ENCODE data around the gene TMEM208. TPM values are rescaled to one million over a fixed set of nuclear protein-coding genes. Genes with fewer than 3 reads are reported as not detected.
A peak's percentile ranks its signal among the peaks of the same experiment; 100 is the strongest.

TMEM208 gene
- total RNA-seq, 1 donor from 2014 or later = 36.5 TPM

DNA sequence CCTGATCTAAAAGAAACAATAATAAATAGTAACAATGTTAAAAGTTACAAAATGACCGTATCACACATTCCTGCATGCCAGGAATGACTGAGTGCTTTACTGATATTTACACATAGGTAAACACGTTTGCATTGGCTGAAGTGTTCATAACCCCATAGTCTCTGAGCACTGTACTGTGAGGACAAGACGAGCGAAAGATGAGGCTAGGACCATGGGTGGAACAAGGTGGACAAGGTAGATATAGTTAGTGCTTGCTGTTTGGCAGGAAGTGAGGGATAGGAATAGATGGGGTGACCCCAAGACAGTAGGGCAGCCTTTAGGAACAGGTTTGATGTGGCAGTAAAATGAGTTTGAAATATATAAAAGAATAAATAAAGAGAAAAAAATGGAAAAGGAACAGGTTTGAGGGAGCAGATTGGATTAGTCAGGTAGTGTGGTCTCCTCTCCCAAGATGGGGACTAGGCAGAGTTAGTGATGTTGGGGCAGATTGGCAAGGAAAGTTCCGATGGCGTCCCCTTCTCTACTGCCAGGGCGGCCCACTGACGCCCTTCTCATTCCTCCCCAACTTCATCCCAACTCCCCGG is 35.4 kb upstream of the TMEM208 start:
- DNase-seq (ENCODE audit: low spot score) = no peak

- DNase-seq (ENCODE audit: low spot score) = peak; percentile 96
Measured at GRCh38 chr16:67191995-67192681, 34.8 kb upstream of the TMEM208 start, which contains the start of gene E2F4. Gene E2F4 (plus strand): TSS chr16:67192155. CDS start chr16:67192228, 73 bp downstream.

DNA sequence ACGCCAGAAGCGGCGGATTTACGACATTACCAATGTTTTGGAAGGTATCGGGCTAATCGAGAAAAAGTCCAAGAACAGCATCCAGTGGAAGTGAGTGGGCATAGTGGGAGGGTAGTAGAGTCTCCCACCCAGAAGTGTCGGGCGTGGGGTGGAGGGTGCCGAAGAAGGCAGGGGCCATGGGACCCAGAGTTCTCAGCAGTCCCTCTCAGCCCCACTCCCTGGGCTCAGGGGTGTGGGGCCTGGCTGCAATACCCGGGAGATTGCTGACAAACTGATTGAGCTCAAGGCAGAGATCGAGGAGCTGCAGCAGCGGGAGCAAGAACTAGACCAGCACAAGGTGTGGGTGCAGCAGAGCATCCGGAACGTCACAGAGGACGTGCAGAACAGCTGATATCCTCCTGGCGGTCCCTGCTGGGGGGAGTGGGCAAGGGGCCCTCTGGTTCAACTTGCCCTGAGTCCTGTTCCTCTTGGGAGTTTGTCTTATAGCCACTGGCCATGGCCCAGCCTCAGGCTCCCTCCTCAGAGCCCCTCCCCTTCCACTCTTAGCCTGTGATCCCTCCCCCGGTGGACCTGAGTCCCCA is 34.1 kb upstream of the TMEM208 start:
- no peak for DNase-seq (ENCODE audit: low spot score)

- no peak for DNase-seq (ENCODE audit: low spot score)
Measured at GRCh38 chr16:67193536-67193935, 33.4 kb upstream of the TMEM208 start.

DNA sequence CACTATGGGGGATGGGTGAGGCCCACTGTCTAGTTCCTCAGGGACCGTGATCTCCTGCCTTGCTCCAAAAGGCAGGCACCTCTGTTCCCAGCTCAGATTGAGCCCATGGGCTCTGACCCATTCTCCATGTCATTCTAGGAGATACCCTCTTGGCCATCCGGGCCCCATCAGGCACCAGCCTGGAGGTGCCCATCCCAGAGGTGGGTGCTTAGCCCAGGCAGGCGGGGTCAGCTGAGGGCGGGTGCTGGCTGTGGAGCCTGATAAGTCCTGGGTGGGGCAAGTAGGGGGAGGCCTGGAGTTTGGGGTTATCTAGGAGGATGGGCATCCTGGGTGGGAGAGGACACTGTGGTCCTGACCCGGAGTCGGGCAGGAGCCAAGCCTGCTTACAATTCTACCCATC is 32.7 kb upstream of the TMEM208 start:
- no peak for DNase-seq (ENCODE audit: low spot score)

GRCh38 chr16:67195676-67196075 is 31.3 kb upstream of the TMEM208 start:
- DNase-seq (ENCODE audit: low spot score) = no peak

GRCh38 chr16:67196881-67197280 is 30.0 kb upstream of the TMEM208 start:
- no peak for DNase-seq (ENCODE audit: low spot score)

- no peak for DNase-seq (ENCODE audit: low spot score)
Measured at GRCh38 chr16:67197704-67198103, 29.2 kb upstream of the TMEM208 start.

DNA sequence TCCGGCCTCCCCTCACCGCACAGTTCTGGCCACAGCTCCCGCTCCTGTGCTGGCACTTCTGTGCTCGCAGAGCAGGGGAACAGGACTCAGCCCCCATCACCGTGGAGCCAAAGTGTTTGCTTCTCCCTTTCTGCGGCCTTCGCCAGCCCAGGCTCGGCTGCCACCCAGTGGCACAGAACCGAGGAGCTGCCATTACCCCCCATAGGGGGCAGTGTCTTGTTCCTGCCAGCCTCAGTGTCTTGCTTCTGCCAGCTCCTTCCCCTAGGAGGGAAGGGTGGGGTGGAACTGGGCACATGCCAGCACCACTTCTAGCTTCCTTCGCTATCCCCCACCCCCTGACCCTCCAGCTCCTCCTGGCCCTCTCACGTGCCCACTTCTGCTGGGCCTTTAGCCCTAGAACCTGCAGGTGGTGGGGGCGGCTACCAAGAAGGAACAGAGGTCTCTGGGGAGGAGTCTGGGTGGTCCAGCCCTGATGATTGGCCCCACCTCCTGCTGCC is 28.6 kb upstream of the TMEM208 start:
- no peak for DNase-seq (ENCODE audit: low spot score)

DNA sequence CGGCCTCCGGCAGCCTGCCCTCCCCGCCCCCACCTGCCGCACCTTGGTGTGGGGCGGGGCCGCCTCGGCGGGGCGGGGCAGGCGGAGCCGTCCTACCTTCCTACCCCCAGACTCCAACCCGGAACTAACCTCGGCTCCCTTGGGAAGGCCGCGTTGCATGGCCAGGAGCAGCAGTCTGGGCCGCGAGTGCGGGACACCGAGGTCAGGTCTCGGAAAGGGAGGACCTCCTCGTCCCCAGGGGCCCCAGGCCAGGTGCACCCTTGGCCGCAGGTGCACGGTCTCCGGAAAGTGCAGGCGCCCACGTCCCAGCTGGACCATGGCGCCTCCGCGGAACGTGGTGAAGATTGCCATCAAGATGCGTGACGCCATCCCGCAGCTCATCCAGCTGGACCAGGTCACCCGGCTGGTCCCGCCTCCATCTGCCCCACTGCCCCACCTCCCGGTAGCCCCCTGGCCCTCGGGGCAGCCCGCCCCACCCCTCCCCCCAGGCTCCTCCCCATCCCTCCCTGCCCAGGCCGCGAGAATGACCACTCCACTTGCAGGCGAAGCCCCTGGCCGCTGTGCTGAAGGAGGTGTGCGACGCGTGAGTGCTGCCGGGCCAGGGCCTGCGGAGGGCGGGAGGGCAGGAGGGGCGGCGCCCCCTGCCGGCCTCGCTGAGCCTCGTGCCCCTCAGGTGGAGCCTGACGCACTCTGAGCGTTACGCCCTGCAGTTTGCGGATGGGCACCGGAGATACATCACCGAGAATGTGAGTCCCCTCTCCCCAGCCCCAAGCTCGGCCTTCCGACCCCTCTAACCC is 27.7 kb upstream of the TMEM208 start, which contains the start of gene ELMO3:
Gene ELMO3 (plus strand): TSS at position 121 of the 797 bp plus-strand sequence. CDS start 196 bp downstream, at position 317.
- no peak for DNase-seq (ENCODE audit: low spot score)

DNA sequence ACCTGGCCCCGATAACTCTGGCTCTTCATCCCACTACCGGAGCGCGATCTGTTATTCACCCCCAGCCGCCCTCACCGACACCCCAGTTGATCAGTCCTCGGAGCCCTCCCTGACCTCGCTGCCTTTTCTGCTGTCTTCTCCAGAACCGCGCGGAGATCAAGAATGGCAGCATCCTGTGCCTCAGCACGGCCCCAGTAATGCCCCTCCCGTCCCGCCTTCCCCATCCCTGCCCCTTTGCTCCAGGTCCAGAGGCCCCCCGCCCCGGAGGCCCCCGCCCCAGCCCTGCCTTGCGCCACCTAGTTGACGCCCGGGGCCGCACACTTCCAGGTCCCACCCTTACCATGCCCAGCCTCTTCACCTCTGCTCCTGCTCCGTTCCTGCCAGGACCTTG is 27.1 kb upstream of the TMEM208 start:
- DNase-seq (ENCODE audit: low spot score) = no peak

GRCh38 chr16:67200491-67200890 is 26.4 kb upstream of the TMEM208 start:
- no peak for DNase-seq (ENCODE audit: low spot score)

DNA sequence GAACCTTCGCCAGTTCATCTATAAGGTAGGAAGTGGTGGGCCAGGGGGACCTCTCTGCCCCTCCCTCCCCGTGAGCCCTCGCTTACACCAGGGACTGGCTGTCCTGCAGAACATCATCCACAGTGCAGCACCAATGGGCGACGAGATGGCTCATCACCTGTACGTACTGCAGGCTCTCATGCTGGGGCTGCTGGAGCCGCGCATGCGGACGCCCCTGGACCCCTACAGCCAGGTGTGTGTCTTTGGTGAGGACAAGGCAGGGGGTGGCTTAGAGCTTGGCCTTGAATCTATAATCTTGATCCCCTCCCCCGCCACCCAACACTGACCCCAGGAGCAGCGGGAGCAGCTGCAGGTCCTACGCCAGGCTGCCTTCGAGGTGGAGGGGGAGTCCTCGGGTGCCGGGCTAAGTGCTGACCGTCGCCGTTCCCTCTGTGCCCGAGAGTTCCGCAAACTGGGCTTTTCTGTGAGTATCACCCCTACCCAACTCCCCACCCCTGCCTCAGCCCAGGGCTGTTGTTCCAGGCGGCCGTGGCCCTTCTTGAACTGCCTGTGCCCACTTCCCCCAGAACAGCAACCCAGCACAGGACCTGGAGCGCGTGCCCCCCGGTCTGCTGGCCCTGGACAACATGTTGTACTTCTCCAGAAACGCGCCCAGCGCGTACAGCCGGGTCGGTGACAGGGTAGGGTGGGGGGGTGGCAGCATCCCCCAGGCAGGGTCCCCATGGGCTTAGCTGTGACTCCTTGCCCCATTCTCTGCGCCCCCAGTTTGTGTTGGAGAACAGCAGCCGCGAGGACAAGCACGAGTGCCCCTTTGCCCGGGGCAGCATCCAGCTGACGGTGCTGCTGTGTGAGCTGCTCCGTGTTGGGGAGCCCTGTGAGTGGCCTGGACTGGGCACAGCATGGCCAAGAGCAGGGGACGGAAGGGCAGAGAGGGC is 25.3 kb upstream of the TMEM208 start:
- DNase-seq (ENCODE audit: low spot score) = no peak

GRCh38 chr16:67202426-67202825 is 24.5 kb upstream of the TMEM208 start:
- DNase-seq (ENCODE audit: low spot score) = no peak

DNA sequence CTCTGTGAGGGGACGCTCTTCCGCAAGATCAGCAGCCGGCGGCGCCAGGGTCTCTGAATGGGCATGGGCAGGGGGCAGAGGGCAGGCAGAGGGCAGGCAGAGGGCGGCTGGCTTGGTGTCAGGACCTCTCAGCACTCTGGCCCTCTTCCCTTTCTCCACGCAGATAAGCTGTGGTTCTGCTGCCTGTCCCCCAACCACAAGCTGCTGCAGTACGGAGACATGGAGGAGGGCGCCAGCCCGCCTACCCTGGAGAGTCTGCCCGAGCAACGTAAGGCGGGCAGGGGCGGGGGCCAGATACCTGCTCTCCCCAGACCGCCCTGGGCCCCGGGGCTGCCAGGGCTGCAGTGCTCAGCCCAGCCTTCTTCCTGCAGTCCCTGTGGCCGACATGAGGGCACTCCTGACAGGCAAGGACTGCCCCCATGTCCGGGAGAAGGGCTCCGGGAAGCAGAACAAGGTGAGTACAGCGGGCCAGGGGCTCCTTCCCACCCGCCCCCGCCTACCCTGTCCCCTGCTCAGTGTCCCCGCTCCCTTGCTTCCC is 23.9 kb upstream of the TMEM208 start:
- no peak for DNase-seq (ENCODE audit: low spot score)

DNA sequence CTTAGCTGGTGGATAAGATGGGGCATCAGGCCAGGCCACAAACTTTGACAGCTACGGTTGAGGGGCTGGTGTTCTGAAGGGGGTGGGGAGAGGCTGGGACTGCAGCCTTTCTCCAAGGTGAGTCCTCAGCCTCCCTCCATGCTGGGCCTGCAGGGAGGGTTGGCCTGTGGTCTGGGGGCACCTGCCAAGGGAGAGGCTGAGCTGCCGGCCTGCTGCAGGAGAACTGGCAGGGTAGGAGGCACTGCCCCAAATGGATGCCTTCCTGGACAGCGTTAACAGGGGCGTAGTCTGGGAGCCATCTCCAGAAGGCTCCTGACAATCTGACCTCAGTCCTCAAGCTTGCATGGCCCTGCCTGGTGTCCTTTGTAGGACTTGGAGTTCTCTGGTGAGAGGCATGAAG is 22.9 kb upstream of the TMEM208 start:
- DNase-seq (ENCODE audit: low spot score) = no peak

GRCh38 chr16:67206129-67206837 is 20.6 kb upstream of the TMEM208 start:
- no peak for DNase-seq (ENCODE audit: low spot score)

- DNase-seq (ENCODE audit: low spot score) = no peak
Measured at GRCh38 chr16:67206838-67207248, 20.1 kb upstream of the TMEM208 start.

DNA sequence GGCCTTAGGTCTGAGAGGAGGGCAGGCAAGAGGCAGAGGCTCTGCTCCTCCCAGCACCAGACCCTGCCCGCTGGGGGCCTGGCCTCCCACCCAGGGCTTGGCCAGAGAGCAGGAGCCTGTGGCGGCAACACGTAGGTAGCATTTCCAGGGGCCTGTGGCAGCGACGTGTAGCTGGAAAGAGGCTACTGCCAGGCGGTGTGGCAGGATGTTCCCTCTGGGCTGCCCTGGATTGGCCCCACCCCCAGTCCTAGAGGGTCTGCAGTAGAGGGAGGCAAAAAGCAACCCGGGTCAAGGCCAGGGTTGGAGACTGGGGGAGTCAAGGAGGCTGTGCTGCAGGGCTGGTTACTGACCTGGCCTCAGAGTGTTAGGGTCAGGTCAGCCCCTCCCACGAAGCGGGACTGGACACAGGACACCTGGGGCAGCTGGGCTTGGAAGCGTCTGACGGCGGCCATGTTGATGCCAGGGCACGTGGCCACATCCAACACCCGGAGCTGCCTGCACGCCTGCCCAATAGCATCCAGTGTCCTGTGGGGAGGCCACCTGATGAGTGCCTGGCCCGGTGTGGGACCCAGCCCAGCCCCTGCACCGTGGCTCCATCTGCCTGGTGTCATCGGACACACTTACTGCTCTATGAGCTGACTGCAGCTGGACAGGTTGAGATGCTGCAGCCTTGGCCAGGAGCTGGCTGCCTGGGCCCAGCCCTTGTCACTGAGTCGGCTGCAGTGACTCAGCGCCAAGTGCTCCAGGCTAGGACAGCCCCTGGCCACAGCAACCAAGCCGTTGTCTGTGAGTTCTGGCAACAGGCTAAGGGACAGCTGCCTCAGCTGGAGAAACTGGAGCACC is 19.5 kb upstream of the TMEM208 start:
- no peak for DNase-seq (ENCODE audit: low spot score)
